Stimulated activated CD4-positive, alpha-beta T cell treated with anti-CD3 and anti-CD28 coated beads, Interleukin-15, amount 100 ng/mL, for 1 hour (primary cell): ENCODE measurements around the gene CYTH2.

Experiments
- DNase-seq, 2 donors: peaks; one replicate each; pipeline ENCODE4 v3.0.0-alpha.2; 2020; ENCODE audit warnings: low read depth in 1 of 2, low spot score in 1 of 2

Gene CYTH2

DNA sequence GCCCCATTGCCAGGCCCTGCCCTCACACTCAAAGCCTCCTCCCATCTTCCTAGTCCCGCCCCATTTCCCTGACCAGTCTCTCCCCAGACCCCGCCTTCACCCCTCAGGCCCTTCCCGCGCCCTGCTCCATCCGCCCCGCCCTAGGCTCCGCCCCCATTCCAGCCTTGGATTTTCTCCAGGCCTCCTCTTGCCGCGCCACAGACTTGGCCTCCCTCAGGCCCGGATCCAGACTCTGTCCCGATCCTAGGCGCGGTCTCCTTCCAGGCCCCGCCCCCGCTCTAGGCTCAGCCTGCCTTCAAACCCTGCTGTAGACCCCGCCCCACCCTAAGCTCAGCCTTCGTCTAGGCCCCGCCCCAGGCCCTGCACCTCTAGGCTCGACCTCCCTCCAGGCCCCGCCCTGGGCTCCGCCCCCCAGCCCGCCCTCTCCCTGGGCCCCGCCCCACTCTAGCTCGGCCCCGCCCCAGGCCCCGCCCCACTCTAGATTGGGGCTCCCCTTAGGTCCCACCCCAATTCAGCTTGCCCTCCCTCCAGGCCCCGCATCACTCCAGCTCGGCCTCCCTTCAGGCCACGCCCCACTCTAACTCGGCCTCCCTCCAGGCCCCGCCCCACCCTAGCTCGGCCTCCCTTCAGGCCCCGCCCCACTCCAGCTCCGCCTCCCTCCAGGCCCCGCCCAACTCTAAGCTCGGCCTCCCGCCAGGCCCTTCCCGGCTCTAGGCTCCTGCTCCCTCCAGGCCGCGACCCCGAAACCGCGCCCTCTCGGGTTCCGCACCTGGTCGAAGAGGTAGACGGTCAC is 24.0 kb downstream of the CYTH2 start:
- DNase-seq: peak; percentile 56 to 73

DNA sequence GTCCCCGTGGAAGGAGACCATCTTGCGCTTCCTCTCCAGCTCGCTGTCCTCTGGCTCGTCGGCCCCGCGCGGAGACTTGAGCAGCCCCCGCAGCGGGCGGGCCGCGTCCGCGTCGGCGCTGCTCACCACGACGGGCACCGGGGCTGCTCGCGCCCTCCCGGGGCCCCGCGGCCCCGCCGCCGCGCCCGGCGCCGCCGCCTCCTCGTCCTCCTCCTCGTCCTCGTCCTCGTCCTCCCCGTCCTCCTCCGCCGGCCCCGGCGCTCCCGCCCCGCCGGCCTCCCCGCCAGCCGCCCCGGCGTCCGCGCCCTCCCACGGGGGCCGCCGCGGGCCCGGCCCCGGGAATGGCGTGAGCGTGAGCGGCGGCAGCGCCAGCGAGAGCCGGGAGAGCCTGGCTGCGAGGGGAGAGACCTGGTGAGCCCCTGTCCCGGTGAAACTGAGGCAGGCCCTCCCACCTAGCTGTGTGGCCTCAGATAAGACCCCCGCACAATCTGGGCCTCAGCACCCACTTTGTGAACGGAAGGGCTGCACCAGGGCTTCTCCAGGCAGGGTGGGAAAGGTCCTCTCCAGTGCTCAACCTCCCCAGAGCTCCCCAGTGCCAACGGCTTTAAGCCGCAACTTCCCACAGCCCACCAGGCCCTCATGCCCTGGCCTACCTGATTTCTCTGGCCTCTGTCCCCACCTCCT is 24.7 kb downstream of the CYTH2 start:
- no peak for DNase-seq

DNA sequence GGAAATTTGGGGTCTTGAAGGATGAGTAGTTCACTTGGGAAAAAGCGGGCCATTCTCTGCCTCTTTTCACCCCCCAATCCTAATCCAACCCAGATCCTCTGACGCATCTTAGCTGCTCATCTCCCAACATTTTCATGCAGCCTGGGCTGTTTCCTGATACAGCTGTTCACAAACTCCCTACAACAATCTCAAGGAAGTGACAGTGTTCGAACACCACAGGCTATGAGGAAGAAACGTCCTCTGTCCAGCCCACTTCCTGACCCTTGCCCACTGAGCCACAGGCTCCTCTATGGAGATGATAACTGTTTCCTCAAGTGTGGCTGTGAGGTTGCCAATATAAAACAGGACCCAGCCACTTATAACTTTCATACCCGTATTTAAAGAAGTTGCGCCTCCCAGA is 26.2 kb downstream of the CYTH2 start:
- DNase-seq: no peak

DNA sequence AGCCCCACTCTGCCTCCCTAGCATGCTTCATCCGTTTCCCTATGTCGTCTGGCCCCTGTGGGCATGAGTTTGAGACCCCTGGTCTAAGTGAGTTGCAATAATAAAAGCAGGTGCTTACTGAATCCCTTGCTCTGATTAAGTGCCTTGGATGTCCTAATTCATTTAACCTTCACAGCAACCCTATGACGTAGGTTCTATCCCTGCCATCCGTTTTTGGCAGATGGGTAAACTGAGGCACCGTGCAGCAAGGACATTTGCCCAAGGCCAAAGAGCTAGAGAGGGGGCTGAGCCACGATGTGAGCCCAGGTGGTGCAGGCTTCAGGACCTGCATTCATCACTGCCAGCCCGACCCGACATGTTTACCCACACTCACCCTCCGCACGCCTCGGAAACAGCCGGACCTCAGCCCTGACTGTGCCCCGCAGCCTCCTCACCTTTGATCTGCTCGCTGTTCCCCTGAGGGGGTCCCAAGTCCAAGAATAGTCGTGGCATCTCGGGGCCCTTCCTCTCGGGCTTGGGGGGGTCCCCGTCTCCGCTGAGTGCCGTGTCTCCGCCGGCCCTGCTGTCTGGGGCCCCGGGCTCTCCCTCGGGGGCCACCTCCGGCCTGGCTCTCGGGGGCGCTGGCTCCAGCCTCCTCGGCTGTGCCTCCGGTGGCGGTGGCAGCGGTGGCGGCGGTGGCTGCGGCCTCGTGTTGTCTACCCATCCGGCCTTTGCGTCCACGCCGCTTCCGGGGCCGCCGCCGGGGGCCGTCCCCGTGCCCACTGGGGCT is 28.0 kb downstream of the CYTH2 start:
- DNase-seq: no peak

DNA sequence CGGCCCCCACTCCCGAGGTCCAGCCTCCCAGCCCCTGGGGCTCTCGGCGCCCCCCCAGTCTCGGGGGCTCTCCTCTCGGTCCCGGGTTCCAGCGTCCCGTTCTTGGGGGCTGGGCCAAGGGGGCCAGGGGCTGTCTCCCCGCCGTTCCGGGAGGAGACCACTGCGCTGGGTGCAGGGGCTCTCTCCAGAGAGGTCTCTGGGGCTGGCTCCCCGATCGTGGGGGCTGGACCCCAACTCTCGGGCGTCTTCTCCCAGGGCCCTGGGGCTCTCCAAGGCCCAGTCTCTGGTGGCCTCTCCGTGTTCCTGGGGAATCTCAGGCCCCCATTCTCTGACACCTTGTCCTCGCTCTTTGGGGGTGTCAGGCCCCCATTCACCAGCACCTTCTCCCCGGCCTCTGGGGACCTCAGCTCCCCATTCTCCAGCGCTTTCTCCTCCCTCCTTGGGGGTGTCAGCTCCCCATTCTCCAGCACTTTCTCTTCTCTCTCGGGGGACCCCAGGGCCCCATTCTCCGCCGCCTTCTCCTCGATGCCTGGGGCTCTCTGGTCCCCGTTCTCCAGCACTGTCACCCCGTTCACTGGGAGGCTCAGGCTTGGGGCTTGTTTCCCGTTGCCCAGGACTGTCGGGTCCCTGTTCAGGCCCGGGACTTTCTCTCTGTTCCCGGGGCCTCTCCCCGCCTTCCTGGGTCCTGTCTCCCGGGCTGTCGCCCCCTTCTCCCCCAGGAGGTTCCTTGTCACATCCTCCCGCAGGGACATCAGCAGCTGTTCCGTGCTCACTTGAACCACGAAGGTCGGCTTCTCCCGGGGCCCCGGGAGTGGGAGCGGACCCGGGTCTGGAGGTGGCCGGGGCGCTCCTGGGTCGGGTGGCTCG is 28.8 kb downstream of the CYTH2 start:
- no peak for DNase-seq

DNA sequence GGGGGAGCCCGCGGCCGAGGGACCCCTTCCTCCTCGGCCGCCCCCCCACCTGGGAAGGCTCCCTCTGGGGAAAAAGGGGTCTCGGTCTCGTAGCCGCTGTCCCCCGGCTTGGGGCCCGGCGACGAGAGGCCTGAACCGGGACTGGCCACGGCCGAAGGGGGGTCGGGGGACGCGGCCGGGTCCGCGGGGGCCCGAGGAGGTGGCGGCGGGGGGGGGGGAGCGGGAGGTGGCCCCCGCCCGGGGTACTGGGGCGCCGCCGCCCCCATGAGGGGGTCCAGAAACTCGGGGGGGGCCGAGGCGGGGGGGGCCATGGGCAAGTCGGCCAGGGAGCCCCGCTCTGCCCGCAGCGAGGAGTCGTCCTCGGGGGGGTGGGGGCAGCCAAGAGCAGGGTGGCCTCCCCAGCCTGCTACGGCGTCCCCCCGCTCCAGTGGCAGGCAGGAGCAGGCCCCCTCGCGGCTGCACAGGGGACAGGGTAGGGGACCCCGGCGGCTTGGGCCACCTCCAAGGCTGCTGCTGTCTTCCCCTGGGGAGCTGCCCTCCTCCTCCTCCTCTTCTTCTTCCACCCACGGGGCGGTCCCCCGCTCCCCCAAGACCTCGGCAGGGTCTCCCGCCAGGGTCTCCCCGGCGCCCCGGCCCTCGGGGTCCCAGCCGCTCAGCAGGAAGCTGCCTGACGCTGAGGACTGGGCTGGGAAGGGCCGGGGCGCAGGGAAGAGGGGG is 29.6 kb downstream of the CYTH2 start:
- no peak for DNase-seq

DNA sequence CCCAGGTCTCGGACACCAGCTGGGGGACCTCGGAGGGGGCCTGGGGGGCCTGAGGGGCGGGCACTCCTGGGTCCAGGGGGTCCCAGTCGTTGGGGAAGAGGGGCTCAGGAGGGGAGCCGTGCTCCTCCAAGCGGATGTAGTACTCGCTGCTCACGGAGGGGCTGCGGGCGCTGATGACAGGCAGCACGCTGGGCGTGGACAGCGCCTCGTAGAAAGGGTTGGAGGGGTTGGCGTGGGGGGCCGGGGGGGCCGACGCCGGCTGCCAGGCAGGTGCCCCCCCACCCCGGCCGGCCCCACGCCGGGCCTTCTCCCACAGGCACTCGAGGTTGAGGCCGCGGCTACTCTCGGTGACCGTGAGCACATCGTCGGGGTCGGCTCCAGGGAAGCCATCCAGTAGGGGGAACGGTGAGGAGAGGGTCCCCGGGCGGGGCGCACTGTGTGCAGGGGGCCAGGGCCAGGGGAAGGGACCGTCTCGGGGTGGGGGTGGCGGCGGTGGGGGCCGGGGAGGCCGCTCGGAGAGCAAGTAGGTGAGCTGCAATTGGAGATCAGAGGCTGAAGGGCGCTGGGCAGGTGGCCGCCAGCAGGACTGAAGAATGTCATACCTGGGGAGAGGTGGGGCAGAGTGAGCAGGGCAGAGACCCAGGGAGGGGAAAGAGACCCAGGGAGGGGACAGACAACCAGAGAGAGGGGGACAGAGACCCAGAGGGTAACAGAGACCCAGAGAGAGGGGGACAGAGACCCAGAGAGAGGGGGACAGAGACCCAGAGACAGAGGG is 30.3 kb downstream of the CYTH2 start:
- DNase-seq: no peak

DNA sequence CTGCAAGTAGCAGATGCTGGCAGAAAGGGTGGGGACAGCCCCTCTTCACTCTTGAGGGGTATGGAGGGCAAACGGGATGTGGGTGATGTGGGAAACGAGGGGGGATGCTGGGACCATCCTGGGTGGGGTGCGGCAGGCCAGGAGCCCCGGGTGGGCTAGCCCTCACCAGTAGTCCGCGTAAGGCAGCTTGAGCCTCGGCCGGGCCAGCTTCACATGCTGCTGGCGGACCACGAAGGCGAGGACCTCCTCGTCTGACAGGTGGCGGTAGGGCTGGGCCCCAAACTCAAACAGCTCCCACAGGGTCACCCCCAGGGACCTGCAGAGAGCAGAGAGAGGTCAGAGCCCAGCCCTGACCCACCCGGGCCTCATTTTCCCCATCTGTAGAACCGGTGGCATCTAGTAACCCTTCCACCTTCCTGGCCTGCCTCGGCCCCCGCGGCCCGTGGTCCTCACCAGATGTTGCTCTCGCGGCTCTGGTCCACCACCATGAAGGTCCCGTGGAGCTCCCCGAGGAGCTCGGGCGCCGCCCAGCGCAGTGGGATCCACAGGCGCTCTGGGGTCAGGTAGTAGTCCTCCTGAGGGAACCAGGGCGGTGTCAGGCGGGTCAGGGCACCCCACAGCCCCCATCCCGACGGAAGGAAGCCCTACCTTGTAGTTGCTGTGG is 31.8 kb downstream of the CYTH2 start:
- DNase-seq: no peak

DNA sequence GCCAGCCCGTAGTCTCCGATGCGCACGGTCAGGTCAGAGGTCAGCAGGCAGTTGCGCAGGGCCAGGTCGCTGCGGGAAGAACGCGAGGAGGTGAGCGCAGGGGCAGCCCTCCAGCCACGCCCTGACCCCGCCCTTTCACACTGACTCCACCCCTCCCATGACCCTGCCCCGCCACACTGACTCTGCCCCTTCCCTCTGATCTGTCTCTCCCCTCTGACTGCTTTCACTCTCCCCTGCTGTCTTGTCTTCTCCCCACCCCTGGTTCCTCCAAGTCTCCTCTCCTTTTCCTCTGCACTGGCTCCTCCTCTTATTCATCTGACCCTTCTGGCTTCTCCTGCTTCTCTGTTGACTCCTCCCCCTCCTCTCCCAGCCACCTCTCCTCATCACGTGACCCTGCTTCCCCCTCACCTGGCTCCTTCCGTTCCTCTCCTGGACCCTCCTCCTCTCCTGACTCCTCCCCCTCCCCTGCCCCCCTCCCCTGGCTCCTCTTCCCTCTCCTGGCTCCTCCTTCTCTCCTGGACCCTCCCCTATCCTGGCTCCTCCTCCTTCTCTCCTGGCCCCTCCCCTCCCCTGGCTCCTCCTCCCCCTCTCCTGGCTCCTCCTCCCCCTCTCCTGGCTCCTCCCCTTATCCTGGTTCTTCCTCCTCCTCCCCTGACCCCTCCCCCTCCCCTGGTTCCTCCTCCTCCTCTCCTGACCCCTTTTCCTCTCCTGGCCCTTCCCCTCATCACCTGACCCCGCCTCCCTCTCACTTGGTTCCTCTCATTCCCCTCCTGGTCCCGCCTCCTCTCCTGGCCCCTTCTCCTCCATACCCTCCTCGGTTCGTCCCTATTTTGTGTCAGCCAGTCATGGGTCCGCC is 32.6 kb downstream of the CYTH2 start:
- peak; percentile 43 to 57 for DNase-seq

DNA sequence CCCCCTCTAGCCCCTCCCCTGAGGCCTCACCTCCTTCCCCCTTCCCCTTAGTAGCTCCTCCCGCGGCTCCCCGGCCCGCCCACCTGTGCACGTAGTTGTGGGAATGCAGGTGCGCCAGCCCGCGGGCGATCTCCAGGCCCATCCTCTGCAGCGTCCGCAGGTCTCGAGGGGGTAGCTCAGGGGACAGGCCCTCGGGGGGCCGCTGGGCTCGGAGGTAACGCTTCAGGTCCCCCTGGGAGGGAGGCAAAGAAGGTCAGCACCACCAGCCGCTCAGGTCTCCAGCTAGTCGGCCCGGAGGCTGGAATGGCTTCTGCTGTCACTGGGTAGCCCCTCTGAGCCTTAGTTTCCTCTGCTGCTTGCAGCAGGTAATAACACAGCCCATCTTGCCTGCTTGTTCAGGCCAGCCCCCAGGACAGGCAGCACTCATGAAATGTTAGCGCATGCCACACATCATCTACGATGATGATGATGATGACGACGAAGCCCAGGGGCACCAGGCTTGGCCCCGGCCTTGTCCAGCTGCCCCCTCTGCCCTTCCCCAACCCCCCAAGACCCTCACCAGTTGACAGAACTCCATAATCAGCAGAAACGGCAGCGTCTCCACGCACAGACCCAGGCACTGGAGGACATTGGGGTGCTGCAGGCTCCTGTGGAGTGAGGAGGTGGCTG is 33.3 kb downstream of the CYTH2 start:
- DNase-seq: no peak

DNA sequence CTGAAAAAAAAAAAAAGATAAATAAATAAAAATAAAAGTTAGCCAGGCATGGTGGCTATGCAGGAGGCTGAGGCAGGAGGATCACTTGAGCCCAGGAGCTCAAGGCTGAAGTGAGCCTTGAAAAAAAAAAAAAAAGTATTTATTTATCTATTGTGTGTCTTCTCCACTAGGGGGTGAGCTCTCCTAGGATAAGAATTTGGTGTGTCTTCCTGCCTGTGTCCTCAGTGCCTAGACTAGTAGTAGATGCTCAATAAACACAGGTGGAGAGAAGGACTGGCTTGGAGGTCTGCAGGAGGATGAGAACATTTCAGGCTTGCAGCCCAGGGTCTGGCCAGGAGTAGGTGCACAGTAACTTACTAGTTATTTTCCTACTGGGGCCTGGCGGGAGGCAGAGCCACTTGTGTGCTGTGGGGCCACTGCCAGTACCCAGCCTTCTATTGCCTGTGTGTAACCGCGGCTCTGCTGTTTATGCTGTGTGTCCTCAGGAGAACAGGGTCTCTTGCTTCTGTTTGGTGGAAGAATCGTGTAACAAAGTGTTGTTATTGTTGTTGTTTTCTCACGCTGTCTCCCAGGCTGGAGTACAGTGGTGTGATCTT is 37.1 kb downstream of the CYTH2 start:
- no peak for DNase-seq

DNA sequence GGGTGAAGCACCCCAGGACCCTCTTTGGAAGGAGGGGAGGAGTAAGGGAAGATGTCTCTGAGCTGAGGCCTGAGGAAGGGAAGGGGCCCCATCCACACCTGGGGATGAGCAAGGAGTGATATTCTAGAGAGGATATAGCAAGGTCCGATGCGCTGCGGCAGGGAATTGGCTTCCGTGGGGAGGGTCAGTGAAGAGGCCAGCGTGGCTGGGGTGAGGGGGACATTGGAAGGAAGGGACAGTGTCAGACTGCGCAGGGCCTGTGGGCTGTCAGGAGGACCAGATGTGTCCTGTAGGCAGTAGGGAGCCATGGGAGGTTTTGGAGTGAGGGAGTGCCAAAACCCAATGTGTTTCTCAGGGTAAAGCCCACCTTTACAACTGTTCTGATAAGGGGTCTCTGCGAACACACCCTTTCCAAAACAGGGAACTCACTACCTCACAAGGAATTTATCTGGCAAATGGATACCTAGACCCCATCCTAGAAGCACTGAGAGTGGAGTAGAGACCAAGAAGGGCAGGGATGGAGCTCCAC is 38.8 kb downstream of the CYTH2 start:
- DNase-seq: no peak

DNA sequence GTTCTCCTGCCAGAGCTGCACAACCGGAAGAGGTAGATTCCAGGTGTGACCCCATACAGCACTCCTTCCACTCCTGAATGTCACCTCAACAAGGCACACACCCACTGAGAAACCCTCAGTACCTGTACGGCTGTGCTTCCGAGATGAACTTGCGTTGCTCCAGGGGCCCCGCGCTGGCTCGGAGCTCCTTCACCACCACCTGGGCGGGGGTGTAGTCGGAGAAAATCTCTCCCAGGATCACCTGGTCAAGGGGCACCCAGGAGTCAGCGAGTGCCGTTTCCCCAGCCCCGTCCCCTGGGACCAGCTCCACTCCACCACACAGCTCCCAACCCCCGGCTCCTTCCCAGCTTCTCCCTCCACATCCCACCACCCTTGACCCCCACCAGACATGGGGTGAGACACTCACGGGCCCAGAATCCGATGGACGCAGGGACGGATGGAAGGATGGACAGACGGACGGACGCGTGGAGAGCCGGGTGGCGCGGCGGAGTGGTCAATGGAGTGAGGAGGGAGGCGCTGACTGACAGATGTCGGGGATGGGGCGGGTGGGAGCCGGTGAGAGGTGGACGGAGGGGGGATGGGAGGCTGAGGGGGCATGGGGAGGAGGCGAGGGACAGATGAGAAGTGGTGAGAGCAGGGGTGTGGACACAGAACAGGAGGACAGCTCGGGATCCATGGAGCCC is 39.7 kb downstream of the CYTH2 start:
- no peak for DNase-seq

DNA sequence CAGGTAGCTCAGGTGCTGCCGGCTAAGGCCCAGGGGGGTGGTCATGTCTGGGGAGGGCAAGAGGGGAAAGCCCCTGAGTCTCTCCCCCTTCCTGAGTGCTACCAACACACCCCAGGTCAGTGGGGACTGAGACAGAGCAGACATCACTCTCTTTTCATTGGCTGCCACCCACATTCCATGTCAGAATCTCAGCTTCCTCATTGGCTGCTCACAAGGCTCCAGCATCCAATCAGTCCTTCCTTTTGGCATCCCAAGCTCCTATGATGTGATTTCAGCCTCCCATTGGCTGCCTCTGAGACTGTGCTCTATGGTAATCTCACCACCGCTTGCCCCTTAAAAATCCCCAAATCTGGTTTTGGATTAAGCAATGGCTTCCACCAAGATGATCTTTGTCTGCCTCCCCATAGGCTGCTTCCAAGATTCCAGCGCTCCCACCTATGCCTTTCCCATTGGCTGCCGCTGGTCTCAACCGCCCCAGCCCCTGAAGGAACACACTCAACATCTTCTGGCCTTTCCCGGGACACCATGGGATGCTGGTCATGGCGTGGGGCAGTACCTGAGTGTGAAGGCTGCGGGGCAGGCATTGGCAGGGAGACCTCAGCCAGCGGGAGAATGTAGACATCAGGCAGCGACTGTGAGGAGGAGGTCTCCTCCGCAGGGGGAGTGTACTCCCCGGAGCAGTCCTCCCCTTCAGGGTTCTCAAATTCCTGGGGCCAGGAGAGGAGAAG is 40.5 kb downstream of the CYTH2 start:
- DNase-seq: no peak

DNA sequence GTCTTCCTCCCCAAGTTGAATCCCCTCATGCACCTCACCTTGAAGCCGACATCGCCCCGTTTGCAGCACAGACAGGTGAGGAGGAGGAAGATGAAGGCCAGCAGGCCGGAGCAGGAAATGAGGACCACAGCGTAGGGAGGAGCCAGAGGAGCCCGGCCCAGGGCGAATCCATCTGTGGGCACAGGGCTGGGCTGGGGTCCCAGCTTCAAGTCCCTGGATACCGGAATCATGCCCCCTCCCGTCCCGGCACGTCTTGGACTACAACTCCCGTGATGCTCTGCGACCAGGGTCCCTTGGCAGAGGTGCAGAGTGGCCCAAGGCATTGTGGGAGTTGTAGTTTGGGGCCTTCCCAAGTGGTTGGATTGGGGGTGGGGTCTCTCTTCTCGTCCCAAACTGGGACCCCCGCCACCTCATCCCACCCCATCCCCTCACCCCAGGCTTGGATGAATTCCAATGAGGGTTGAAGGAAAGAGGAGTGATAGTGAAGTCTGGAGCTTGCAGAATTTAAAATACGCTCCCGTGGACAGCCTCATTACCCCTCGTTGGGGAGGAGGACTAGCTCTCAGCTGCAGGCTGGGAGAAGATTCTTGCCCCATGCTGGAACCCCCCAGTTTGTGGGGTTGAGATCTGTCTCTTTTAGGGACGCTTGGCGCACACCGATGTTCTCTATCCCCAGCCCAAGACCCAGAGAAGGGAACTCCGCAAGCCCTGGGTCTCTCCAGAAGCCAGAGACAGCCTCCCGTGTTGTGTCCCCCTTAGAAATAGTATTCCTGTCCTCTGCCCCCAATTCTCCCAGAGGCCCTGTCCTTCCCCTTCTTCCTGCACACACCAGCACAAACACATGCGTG is 41.5 kb downstream of the CYTH2 start:
- peak; percentile 52 to 61 for DNase-seq
